Hepatocyte (in vitro differentiated cells): ENCODE measurements around the gene HAAO.

ENCODE experiments used
- EZH2 ChIP-seq: fragments of 200-600 bp; sonication (generic); IDR thresholded peaks from 2 replicates; pipeline ENCODE4 v1.6.1; 2016; ENCODE audit warnings: antibody characterized with exemption, mild to moderate bottlenecking, borderline replicate concordance
- EZH2phosphoT487 ChIP-seq: fragments of 200-600 bp; sonication (generic); IDR thresholded peaks from one replicate; pipeline ENCODE4 v1.6.1; 2018; ENCODE audit warnings: antibody characterized with exemption, mild to moderate bottlenecking, low read depth, moderate library complexity; ENCODE audit not compliant: unreplicated experiment, severe bottlenecking
- TF ChIP-seq, protein P1 (sequence below): fragments of 200-600 bp; sonication (generic); IDR thresholded peaks from 2 replicates; pipeline ENCODE4 v1.5.1; 2016; ENCODE audit warnings: antibody characterized with exemption, mild to moderate bottlenecking; ENCODE audit not compliant: poor library complexity

GRCh38 chr2:42775186-42775585 is 17.2 kb downstream of the HAAO start:
- TF ChIP-seq EZH2 (no peak), EZH2phosphoT487 (no peak)
- TF ChIP-seq, protein P1, sequence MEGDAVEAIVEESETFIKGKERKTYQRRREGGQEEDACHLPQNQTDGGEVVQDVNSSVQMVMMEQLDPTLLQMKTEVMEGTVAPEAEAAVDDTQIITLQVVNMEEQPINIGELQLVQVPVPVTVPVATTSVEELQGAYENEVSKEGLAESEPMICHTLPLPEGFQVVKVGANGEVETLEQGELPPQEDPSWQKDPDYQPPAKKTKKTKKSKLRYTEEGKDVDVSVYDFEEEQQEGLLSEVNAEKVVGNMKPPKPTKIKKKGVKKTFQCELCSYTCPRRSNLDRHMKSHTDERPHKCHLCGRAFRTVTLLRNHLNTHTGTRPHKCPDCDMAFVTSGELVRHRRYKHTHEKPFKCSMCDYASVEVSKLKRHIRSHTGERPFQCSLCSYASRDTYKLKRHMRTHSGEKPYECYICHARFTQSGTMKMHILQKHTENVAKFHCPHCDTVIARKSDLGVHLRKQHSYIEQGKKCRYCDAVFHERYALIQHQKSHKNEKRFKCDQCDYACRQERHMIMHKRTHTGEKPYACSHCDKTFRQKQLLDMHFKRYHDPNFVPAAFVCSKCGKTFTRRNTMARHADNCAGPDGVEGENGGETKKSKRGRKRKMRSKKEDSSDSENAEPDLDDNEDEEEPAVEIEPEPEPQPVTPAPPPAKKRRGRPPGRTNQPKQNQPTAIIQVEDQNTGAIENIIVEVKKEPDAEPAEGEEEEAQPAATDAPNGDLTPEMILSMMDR: no peak
